Muscle of leg (tissue), 16 donors: ENCODE measurements around the gene PPIL1. TPM values are rescaled to one million over a fixed set of nuclear protein-coding genes. Genes with fewer than 3 reads are reported as not detected.

Source experiments
- DNase-seq: peaks from one replicate; pipeline ENCODE4 v3.0.0; 2013
- H3K27ac ChIP-seq: one replicate; pipeline ENCODE4 v1.5.1; 2013; ENCODE audit warnings: mild to moderate bottlenecking, low read length, control low read depth
- H3K27me3 ChIP-seq: one replicate; pipeline ENCODE4 v1.6.1; 2013; ENCODE audit warnings: low read length; ENCODE audit not compliant: control insufficient read depth, insufficient read depth
- H3K36me3 ChIP-seq: one replicate; pipeline ENCODE4 v1.6.1; 2013; ENCODE audit warnings: low read length; ENCODE audit not compliant: control insufficient read depth, insufficient read depth
- H3K4me1 ChIP-seq: one replicate; pipeline ENCODE4 v1.6.1; 2013; ENCODE audit warnings: low read length; ENCODE audit not compliant: control insufficient read depth, insufficient read depth
- H3K4me3 ChIP-seq: one replicate; pipeline ENCODE4 v1.5.1; 2013; ENCODE audit warnings: low read length, control low read depth
- H3K9me3 ChIP-seq: replicated peaks from 2 replicates; pipeline ENCODE4 v1.6.1; 2013; ENCODE audit warnings: low read depth, low read length; ENCODE audit not compliant: control insufficient read depth
- WGBS: methylation state at CpG from one replicate; pipeline ENCODE4 v1.1.5; 2013; ENCODE audit warnings: missing lambda C conversion rate; ENCODE audit not compliant: insufficient coverage; 5-methylcytosine and 5-hydroxymethylcytosine counted together
- long read RNA-seq, 11 donors: transcript quantifications; one replicate each; lab custom pipeline, GENCODE V29; 2026
- polyA plus RNA-seq, 8 donors: library from polyadenylated mRNA; unstranded; fragments of 120-200 nt; gene quantifications; one replicate each; pipeline versions ENCODE4 v1.2.1 to v1.2.3, GENCODE V29; 2013; ENCODE audit warnings: inconsistent platforms in 1 of 8, low replicate concordance in 1 of 8; ENCODE audit not compliant: insufficient read length in 8 of 8, insufficient read depth in 1 of 8
- total RNA-seq: library from RNA; stranded (reverse); fragments of 120-200 nt; gene quantifications from one replicate; pipeline ENCODE4 v1.2.4, GENCODE V29; 2013

Gene PPIL1
- total RNA-seq (24.8 TPM), polyA plus RNA-seq (10 to 100 TPM; 28.6 to 39.9 (median 34.0) TPM)
- long read RNA-seq, donor 1, transcript PPIL1-201 (4 exons, 1,739 nt), result major isoform, 6 of 6 reads
- long read RNA-seq, donor 1, partial matches to known transcripts, result 0 of 6 reads
- long read RNA-seq, donor 1, other reads (novel, unspliced or antisense), result 0 of 6 reads
- long read RNA-seq, donor 2, partial matches to known transcripts, result 0 of 3 reads
- long read RNA-seq, donor 2, other reads (novel, unspliced or antisense), result 0 of 3 reads
- long read RNA-seq, donor 3, transcript PPIL1-201 (4 exons, 1,739 nt), result major isoform, 8 of 8 reads
- long read RNA-seq, donor 3, partial matches to known transcripts, result 0 of 8 reads
- long read RNA-seq, donor 3, other reads (novel, unspliced or antisense), result 0 of 8 reads
- long read RNA-seq, donor 4, transcript PPIL1-201 (4 exons, 1,739 nt), result major isoform, 7 of 7 reads
- long read RNA-seq, donor 4, partial matches to known transcripts, result 0 of 7 reads
- long read RNA-seq, donor 4, other reads (novel, unspliced or antisense), result 0 of 7 reads
- long read RNA-seq, donor 5, transcript PPIL1-201 (4 exons, 1,739 nt), result major isoform, 44 of 149 reads
- long read RNA-seq, donor 5, partial matches to known transcripts, result 50 of 149 reads
- long read RNA-seq, donor 5, other reads (novel, unspliced or antisense), result 54 of 149 reads
- long read RNA-seq, donor 6, transcript PPIL1-201 (4 exons, 1,739 nt), result major isoform, 19 of 33 reads
- long read RNA-seq, donor 6, partial matches to known transcripts, result 7 of 33 reads
- long read RNA-seq, donor 6, other reads (novel, unspliced or antisense), result 7 of 33 reads
- long read RNA-seq, donor 7, transcript PPIL1-201 (4 exons, 1,739 nt), result major isoform, 17 of 70 reads
- long read RNA-seq, donor 7, partial matches to known transcripts, result 52 of 70 reads
- long read RNA-seq, donor 7, other reads (novel, unspliced or antisense), result 0 of 70 reads
- long read RNA-seq, donor 8, transcript PPIL1-201 (4 exons, 1,739 nt), result major isoform, 17 of 17 reads
- long read RNA-seq, donor 8, partial matches to known transcripts, result 0 of 17 reads
- long read RNA-seq, donor 8, other reads (novel, unspliced or antisense), result 0 of 17 reads
- long read RNA-seq, donor 9, transcript PPIL1-201 (4 exons, 1,739 nt), result major isoform, 16 of 16 reads
- long read RNA-seq, donor 9, partial matches to known transcripts, result 0 of 16 reads
- long read RNA-seq, donor 9, other reads (novel, unspliced or antisense), result 0 of 16 reads
- long read RNA-seq, donor 10, transcript PPIL1-201 (4 exons, 1,739 nt), result major isoform, 28 of 35 reads
- long read RNA-seq, donor 10, partial matches to known transcripts, result 0 of 35 reads
- long read RNA-seq, donor 10, other reads (novel, unspliced or antisense), result 6 of 35 reads
- long read RNA-seq, donor 11, transcript PPIL1-201 (4 exons, 1,739 nt), result major isoform, 17 of 54 reads
- long read RNA-seq, donor 11, partial matches to known transcripts, result 37 of 54 reads
- long read RNA-seq, donor 11, other reads (novel, unspliced or antisense), result 0 of 54 reads

DNA sequence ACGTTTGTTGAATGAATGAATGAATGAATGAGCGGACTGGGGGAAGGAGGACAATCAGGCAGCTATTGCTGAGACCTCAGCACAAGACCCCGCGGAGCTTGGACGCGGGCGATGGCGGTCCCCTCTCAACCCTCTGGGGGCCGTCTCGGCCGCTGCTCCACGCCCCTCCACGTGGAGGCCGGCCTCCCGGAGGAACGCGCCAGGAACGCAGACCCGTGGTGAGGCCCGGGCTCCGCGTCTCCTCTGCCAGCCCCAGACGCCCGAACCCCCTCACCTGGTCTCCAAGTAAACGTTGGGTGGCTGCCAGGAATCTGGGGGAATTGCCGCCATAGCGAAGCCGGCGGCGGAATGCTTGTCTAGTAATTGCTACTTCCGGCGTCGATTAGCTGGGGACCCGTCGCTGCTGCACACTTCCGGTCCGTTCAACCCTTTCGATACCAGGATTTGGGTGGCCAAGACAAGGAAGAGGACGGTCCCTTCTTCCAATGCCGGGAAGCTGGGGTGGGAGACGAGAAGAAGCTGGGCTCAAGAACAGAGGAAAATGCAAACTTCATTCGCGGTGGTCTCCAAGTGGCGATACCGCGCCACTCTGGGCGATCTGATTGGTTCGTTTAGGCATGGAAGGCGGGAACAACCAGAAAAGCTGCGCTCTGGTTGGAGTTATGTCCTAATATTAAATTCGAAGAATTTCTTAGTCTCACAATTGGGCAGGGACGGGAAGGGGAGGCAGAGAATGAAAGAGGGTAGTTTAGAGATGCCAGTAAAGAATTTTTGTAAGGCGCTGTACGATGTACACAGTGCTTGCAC lies at the start of gene PPIL1:
TSS of gene PPIL1 (minus strand) at position 361 of the 807 bp plus-strand sequence. CDS start at position 330, 31 bp downstream.
- peak within 1 kb of the TSS; percentile 79 for H3K4me3 ChIP-seq
- H3K27me3 ChIP-seq, result peaks cover 3% of the 10 kb centered on the region
- H3K36me3 ChIP-seq, result peaks cover 11% of the 10 kb centered on the region
- H3K9me3 ChIP-seq, result no peaks in the 10 kb centered on the region
- WGBS, result under 1% methylated on average over 48 of the region's 54 CpGs
- H3K27ac ChIP-seq, result peak within 1 kb of the TSS; percentile 96
- H3K4me1 ChIP-seq, result peaks cover 12% of the 10 kb centered on the region
- peak; percentile 97 for DNase-seq

GRCh38 chr6:36924131-36924530 lies 49.5 kb upstream of the PPIL1 start:
- Histone ChIP-seq H3K27ac (peak overlapping the region; percentile 51), H3K36me3 (peaks cover 54% of the 10 kb centered on the region), H3K27me3 (no peaks in the 10 kb centered on the region), H3K9me3 (no peaks in the 10 kb centered on the region), H3K4me3 (no peak overlapping the region), H3K4me1 (peaks cover 47% of the 10 kb centered on the region)
- DNase-seq, result peak; percentile 55
- WGBS, result 47% methylated on average over 2 of the region's 4 CpGs

GRCh38 chr6:36920546-36920945 lies 45.9 kb upstream of the PPIL1 start:
- Histone ChIP-seq H3K4me1 (peaks cover 35% of the 10 kb centered on the region), H3K27ac (peak overlapping the region; percentile 69), H3K4me3 (no peak overlapping the region), H3K27me3 (no peaks in the 10 kb centered on the region), H3K36me3 (peaks cover 71% of the 10 kb centered on the region), H3K9me3 (no peaks in the 10 kb centered on the region)
- peak; percentile 79 for DNase-seq
- WGBS, result no CpG with 5 or more reads among the region's 5 CpGs

DNA sequence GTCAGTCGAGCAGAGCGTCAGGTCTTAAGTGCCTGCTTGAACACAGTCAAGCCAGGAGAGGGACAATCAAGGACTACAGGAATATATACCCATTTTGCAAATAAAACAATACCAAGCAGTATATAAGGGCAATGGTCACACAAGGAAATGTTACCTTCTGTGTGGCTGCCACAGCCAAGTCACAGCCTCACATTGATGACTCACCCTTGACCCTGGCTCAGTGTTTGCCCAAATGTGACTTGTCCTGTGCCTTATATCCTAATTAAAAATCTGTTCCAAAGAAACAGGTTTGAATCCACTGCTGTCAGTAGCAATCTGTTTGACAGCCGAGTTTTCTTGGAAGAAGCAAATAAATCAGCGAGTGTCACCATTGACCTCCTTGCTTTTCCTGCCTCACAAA lies 45.4 kb upstream of the PPIL1 start:
- Histone ChIP-seq H3K27ac (peak overlapping the region; percentile 69), H3K36me3 (peaks cover 74% of the 10 kb centered on the region), H3K9me3 (no peaks in the 10 kb centered on the region), H3K4me3 (no peak overlapping the region), H3K27me3 (no peaks in the 10 kb centered on the region), H3K4me1 (peaks cover 35% of the 10 kb centered on the region)
- 70% methylated on average over 2 of the region's 4 CpGs for WGBS
- DNase-seq, result no peak

- Histone ChIP-seq H3K27me3 (no peaks in the 10 kb centered on the region), H3K27ac (peak overlapping the region; percentile 93), H3K4me3 (no peak overlapping the region), H3K36me3 (peaks cover 68% of the 10 kb centered on the region), H3K4me1 (peaks cover 31% of the 10 kb centered on the region), H3K9me3 (no peaks in the 10 kb centered on the region)
- WGBS, result 46% methylated on average over 4 of the region's 10 CpGs
- peak; percentile 91 for DNase-seq
Observed at GRCh38 chr6:36917541-36918193, 43.1 kb upstream of the PPIL1 start.

DNA sequence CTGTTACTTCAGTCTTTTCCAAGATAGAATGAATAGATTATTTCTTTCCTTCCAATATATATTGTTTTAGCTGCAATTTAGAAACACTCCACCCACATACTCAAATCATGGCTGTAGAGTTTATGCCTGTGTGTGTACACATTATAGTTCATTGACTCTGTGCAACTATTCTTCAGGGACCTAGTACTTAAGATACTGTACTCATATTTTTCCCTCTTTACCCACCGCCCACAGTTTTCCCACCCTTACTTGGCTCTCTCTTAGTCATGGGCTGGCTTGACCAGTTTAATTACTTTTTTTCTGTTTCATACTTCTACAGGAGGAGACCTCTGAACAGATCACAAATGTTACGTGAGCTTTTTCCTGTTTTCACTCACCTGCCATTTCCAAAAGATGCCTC lies 41.5 kb upstream of the PPIL1 start:
- no peak overlapping the region for H3K4me3 ChIP-seq
- H3K9me3 ChIP-seq, result no peaks in the 10 kb centered on the region
- H3K27me3 ChIP-seq, result no peaks in the 10 kb centered on the region
- peak overlapping the region; percentile 18 for H3K27ac ChIP-seq
- H3K4me1 ChIP-seq, result peaks cover 31% of the 10 kb centered on the region
- peak; percentile 69 for DNase-seq
- peaks cover 68% of the 10 kb centered on the region for H3K36me3 ChIP-seq
- whole genome bisulfite sequencing, result 33% methylated on average over 1 of the region's 2 CpGs

DNA sequence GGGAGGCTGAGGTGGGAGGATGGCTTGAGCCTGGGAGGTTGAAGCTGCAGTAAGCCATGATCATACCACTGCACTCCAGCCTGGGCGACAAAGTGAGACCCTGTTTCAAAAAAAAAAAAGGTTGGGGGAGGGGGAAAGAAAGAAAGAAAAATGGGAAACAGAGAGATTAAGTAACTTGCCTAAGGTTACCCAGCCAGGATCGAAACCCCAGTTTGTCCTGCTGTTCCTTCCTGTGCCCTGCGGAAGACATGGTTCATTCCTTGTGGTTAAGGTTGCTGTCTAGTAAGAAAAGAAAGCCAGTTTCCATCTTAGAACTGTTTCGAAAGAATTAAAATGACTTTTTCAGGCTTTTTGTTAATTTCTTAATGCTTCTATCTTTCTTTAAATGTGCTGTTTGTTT lies 41.0 kb upstream of the PPIL1 start:
- Histone ChIP-seq H3K4me3 (no peak overlapping the region), H3K4me1 (peaks cover 27% of the 10 kb centered on the region), H3K9me3 (no peaks in the 10 kb centered on the region), H3K36me3 (peaks cover 63% of the 10 kb centered on the region), H3K27me3 (no peaks in the 10 kb centered on the region), H3K27ac (no peak overlapping the region)
- 62% methylated on average over 2 of the region's 4 CpGs for WGBS
- DNase-seq, result no peak

GRCh38 chr6:36914227-36914794 lies 39.7 kb upstream of the PPIL1 start:
- no peak overlapping the region for H3K4me3 ChIP-seq
- H3K27me3 ChIP-seq, result no peaks in the 10 kb centered on the region
- no peaks in the 10 kb centered on the region for H3K9me3 ChIP-seq
- H3K4me1 ChIP-seq, result peaks cover 17% of the 10 kb centered on the region
- 37% methylated on average over 5 of the region's 10 CpGs for WGBS
- H3K36me3 ChIP-seq, result peaks cover 51% of the 10 kb centered on the region
- no peak for DNase-seq
- no peak overlapping the region for H3K27ac ChIP-seq
